WI38 (cell line): ENCODE results near the gene ALG2.
A peak's percentile ranks its signal among the peaks of the same experiment; 100 is the strongest.

Experiments used
- H3K4me3 ChIP-seq: 2 replicates; pipeline ENCODE4 v1.5.1; 2011; ENCODE audit warnings: low read depth, mild to moderate bottlenecking, control low read depth, low read length
- CTCF ChIP-seq: IDR thresholded peaks from 2 replicates; pipeline ENCODE4 v1.5.1; 2012; ENCODE audit warnings: low read depth, mild to moderate bottlenecking, control low read depth, low read length

Gene ALG2

GRCh38 chr9:99184475-99185347, 37.0 kb downstream of the ALG2 start:
- no peak overlapping the region for H3K4me3 ChIP-seq
- TF ChIP-seq CTCF, result peak; percentile 91

GRCh38 chr9:99184110-99184474, 37.6 kb downstream of the ALG2 start:
- no peak for TF ChIP-seq CTCF
- no peak overlapping the region for H3K4me3 ChIP-seq

- no peak for TF ChIP-seq CTCF
- no peak overlapping the region for H3K4me3 ChIP-seq
These were observed 38.1 kb downstream of the ALG2 start for GRCh38 chr9:99183616-99184015.

GRCh38 chr9:99182356-99182755, 39.4 kb downstream of the ALG2 start:
- no peak overlapping the region for H3K4me3 ChIP-seq
- TF ChIP-seq CTCF, result no peak

DNA sequence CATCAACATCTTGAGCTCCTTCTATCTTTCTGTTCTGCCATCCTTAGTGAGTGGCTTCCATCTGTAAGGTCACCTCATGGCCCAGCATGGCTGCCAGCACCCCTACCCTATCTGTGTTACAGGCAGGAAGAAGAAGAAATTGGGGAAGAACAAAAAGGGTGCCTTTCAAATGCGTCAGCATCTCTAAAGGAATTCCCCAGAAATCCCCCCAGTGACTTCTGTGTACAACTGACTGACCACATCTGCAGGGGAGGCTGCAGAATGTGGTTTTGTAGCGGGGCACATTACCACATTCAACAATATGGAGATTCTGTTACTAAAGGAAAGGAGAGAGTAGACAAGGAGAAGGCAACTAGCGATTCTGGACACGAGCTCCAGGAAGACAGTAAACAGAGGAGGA, 40.1 kb downstream of the ALG2 start:
- H3K4me3 ChIP-seq, result no peak overlapping the region
- no peak for TF ChIP-seq CTCF

- TF ChIP-seq CTCF, result no peak
- H3K4me3 ChIP-seq, result no peak overlapping the region
These were observed 40.5 kb downstream of the ALG2 start for GRCh38 chr9:99181206-99181605.

DNA sequence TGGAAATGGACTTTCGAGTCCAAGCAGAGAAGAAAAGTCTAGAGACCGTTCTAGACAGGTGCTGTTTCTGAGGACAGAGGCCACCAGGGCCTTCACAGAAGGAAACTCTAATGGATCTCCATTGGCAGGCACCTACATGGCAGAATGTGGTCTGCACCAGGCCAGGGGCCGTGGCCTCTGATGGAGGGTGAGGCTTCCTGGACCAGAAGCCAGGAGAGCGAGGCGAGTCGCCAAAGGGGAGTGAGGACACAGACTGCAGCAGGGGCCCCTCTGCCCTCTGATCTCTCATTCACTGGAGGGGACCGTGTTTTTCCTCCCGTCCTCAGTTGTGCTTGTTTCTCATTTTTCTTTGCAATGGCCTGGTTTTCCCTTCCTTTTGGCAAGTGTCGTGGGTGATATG, 41.1 kb downstream of the ALG2 start:
- H3K4me3 ChIP-seq, result no peak overlapping the region
- no peak for TF ChIP-seq CTCF
